KOPT-K1 (cell line): ENCODE results near the gene TNN.

Experiments
- H3K27ac ChIP-seq: fragments of 200-600 bp; sonication (generic); 2 replicates; pipeline ENCODE4 v1.5.1; 2016; ENCODE audit warnings: antibody characterized with exemption, mild to moderate bottlenecking, low read depth, low read length; ENCODE audit not compliant: poor library complexity, severe bottlenecking
- H3K36me3 ChIP-seq: fragments of 200-600 bp; sonication (generic); 2 replicates; pipeline ENCODE4 v1.5.1; 2017; ENCODE audit warnings: antibody characterized with exemption, mild to moderate bottlenecking, low read length, moderate library complexity; ENCODE audit not compliant: insufficient read depth
- H3K9me3 ChIP-seq: fragments of 200-600 bp; sonication (generic); 2 replicates; pipeline ENCODE4 v1.5.1; 2017; ENCODE audit warnings: antibody characterized with exemption, low read length, mild to moderate bottlenecking; ENCODE audit not compliant: insufficient read depth, poor library complexity, severe bottlenecking

Gene TNN

DNA sequence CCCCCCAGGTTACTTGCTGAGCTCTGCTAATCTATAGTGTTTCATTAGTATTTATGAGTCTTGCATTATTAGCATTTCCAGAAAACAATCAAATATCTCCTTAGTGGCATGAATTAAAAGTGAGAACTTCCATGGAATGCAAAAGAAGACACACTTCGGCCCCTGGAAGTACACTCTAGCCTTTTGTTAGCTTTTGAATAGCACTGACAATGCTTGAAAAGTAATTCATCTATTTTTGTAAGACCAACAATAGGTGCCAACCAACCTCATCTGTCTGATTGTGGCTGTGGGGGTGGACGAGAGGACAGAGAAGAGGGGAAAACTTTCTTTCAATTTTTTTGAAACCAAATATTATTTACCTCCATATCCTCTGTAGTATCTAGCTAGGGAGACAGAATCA, 97.1 kb downstream of the TNN start:
- no peak overlapping the region for H3K27ac ChIP-seq
- 0 out of 2 replicates have a peak, but pooled peaks cover 5% of the 10 kb centered on the region for H3K36me3 ChIP-seq
- no peaks in the 10 kb centered on the region for H3K9me3 ChIP-seq

DNA sequence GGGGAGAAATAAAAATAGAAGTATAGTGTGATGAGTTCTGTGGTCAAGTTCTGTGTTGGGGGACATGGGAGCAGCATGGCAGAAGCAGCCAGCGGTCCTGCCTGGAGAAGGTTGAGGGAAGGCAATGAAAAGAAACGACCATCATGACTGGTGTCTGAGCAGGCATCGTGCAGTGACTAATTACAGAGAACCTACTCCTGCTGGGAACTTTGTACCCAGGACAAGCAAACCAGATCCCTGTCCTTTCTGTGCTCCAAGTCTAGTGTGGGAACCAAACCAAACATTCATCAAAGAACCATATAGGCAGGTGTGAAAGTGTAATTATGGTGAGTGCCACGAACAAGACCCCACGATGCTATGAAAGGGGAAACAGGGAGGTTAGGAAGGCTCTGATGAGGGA, 99.1 kb downstream of the TNN start:
- 0 out of 2 replicates have a peak, but pooled peaks cover 5% of the 10 kb centered on the region for H3K36me3 ChIP-seq
- H3K9me3 ChIP-seq = no peaks in the 10 kb centered on the region
- H3K27ac ChIP-seq = no peak overlapping the region

DNA sequence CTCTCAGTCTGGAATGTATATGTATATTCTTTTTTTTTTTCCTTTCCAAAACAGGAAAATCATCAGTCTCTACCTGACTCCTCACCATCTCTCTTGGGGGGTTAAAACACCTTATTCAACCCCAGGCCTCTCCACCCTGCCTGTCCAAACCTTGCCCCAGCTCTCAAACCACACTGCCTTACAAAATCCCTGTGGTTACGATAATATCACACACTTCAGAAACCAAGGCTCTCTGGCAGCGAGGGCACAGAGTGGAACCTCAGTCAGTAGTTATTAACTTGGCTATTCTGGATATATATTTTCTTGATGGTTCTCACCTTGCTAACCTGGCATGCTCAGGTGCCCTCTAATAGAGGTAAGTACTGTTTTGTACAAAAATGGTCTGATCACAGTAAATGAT, 100.2 kb downstream of the TNN start:
- Histone ChIP-seq H3K27ac (no peak overlapping the region), H3K36me3 (0 out of 2 replicates have a peak, but pooled peaks cover 5% of the 10 kb centered on the region), H3K9me3 (no peaks in the 10 kb centered on the region)

DNA sequence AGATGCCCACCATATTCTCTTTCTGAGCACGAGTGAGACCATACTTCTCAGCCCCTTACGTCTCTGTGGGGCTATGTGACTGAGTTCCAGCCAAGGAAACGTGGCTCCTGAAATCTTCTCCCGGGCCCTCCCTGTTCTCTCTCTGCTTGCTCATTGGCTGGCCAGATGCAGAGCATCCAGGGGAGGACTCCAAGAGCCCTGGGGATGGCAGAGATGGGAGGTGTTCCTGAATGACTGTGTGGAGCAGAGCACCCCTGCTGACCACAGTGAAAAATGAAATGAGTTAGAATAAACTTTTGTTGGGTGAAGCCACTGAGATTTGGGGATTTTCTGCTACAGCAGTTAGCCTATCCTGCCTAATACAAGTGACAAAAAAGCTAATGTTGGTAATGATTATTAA, 101.1 kb downstream of the TNN start:
- no peaks in the 10 kb centered on the region for H3K9me3 ChIP-seq
- 0 out of 2 replicates have a peak, but pooled peaks cover 5% of the 10 kb centered on the region for H3K36me3 ChIP-seq
- no peak overlapping the region for H3K27ac ChIP-seq

DNA sequence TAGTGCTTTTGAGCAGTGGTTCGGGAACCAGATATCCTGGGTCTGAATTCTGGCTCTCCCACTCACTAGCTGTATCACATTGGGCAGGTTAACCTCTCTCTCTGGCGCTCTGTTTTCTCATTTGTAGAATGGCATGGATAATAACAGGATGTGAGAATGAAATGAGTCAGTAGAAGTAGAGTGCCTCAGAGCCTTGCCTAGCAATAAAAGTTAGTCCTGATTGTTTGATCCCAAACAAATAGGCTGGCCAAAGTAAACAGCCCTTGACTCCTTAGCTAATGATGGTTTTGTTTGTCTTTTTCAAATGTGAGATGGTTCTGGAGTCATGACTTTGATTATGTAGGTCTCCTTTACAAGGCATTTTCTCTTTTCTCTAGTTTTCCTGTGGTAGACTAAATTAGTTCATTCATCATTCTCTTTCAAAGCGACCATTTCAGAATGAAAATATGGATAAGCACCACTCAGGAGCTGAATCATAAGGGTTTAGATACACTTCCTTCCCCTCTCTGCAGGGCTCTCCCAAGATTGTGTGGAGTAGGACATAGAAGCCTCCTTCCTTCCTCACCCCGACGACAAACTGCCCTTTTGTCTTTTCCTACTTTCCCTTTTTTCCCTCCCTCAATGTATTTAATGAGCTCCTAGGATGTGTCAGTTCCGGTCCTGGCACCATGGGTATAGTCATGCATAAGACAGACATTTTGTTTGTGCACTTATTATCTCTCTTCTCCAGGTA, 101.8 kb downstream of the TNN start:
- Histone ChIP-seq H3K9me3 (no peaks in the 10 kb centered on the region), H3K27ac (no peak overlapping the region), H3K36me3 (0 out of 2 replicates have a peak, but pooled peaks cover 5% of the 10 kb centered on the region)

DNA sequence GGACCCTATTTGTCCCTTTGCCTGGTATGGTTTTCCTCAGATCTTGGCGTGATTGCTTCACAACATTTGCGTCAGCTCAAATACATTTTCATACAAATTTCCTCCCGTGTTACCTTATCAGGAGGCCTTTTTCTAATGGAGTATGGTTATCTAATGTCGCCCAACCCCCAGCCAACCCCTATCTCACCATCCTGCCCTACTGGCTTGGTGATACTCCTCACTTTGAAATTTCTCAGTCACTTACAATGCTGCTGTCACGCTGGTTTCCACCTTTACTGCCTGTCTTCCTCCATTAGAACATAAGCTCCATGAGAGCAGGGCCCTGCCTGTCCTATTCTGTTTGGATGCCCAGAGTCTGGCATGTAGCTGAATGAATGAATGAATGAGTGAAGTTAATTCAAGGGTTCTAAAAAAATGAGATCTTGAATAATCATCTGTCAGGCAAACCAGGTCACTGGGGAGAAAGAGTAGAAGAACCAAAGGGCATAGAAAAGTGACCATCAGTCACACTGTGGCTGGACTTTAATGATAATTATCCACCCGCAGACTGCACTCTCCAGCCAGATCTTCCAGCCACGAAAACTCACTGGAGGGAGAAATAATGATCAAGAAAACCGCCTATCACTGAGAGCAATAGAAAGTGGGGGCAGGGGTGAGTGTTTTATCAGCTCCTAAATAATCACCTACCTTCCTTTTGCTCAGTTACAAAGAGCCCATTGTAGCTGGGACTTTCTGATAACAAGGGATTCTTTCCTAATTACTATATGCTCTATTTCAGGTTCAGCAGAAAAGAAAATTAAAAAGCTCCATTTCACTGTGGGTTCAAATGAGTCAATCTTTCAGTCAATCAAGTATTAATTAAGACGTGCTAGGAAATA, 103.6 kb downstream of the TNN start:
- 0 out of 2 replicates have a peak, but pooled peaks cover 1% of the 10 kb centered on the region for H3K36me3 ChIP-seq
- H3K9me3 ChIP-seq = no peaks in the 10 kb centered on the region
- H3K27ac ChIP-seq = no peak overlapping the region

DNA sequence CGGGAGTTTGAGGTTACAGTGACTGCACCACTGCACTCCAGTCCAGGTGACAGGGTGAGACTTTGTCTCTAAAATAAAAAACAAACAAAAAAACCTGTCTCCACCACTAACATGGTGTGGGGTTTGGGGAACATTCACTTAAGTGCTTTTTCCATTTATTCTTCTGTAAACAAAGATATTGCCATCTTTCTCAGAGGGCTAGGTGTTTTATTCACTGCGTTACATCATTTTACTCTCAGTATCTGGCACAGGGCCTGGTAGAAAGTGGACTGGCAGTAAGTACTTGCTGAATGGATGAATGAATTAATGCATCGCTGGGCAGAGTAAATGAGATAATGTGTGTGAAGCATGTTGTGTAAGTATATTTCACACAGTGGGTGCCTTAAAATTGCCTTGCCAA, 104.9 kb downstream of the TNN start:
- Histone ChIP-seq H3K36me3 (no peaks in the 10 kb centered on the region; the same call in 1 of the 2 replicates), H3K9me3 (no peaks in the 10 kb centered on the region), H3K27ac (no peak overlapping the region)

DNA sequence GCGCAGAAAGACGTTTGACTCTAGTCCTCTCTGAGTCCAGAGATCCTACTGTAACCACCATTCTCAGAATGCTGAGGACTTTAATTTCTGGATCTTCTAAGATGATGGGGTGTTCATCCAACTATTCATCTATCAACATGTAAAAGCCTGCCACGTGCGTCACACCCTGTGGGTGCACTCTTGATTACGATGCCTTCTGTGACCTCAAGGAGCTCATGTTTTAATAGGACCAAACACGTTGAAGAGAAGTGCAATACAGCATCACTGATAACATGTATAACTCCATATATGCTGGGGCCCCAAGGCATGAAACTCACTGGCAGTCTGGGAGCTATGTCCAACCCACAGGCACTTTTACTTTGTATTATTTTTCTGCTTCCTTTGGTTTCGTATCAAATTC, 105.9 kb downstream of the TNN start:
- H3K9me3 ChIP-seq = no peaks in the 10 kb centered on the region
- no peaks in the 10 kb centered on the region; the same call in 1 of the 2 replicates for H3K36me3 ChIP-seq
- H3K27ac ChIP-seq = no peak overlapping the region

DNA sequence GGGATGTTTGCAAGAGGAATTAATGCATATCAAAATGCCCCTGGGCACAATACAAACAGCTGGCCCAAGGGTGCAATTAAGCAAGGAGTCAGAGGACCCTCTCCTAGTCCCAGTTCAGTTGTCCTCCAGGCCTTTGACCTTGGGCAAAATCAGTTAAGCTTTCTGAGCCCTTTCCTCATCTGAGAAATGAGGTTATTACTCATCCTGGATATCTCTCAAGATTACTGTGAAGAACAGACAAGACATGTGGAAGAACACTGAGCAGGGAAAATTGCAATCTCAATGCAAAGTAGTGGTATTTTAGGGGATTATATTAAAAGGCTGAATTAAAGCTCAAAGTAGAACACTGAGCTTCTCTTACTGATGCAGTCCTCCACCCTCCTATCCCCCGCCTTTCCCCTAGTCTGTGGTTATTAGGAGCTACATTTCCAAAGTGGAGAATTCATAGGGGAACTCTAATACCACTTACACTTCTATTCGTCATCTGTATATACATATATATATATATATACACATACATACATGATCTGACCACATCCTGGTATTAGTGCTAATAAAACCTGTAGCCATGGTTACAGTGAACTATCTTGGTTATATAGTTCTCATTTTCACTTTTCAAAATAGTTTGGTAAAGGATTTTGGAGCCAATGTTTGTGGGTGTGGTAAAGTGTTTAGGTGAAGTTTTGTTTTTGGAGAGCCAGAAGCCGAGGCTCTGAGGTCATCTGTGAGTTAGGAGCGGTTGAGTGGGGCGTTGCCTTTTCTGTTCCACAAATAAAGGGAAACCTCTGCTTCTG, 106.9 kb downstream of the TNN start:
- Histone ChIP-seq H3K36me3 (no peaks in the 10 kb centered on the region; the same call in 1 of the 2 replicates), H3K9me3 (no peaks in the 10 kb centered on the region), H3K27ac (no peak overlapping the region)

DNA sequence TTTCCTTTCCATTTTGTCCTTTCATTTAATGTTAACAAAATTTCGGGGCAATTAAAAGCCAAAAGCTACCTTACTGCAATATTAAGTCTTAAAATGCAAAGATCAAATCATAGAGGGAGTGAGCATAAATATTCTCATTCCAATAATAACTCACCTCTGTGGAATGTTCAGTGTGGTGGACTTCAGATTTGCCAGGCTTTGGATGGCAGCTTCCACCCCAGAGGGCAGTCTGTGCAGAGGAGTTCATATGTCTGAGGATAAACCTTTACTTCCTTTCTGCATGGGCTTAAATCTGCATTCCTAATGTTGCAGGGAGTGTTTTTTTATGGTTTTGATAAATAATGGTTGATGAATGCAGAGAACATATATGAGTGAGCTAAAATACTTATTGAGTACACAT, 108.6 kb downstream of the TNN start:
- Histone ChIP-seq H3K9me3 (no peaks in the 10 kb centered on the region), H3K36me3 (no peaks in the 10 kb centered on the region; the same call in 1 of the 2 replicates), H3K27ac (no peak overlapping the region)

DNA sequence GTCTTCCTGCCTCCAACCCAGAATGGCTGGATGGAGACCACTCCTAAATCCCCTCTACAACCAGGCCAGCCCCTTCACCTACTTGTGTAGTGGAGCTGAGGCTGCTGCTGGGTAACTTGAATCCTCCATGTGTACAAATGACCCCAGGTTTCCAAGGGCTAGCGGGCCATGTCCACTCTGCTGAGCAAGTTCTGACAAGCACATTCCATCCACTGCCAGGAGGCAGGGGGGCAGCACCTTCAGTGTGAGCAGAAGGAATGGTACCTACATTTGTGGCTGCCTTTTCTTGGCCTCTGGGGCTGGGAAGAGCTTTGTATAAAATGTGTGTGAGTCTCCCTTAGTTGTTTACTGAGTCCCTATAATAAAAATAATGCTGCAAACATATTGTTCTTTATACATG, 110.4 kb downstream of the TNN start:
- H3K9me3 ChIP-seq = no peaks in the 10 kb centered on the region
- H3K27ac ChIP-seq = no peak overlapping the region
- no peaks in the 10 kb centered on the region; the same call in 1 of the 2 replicates for H3K36me3 ChIP-seq

DNA sequence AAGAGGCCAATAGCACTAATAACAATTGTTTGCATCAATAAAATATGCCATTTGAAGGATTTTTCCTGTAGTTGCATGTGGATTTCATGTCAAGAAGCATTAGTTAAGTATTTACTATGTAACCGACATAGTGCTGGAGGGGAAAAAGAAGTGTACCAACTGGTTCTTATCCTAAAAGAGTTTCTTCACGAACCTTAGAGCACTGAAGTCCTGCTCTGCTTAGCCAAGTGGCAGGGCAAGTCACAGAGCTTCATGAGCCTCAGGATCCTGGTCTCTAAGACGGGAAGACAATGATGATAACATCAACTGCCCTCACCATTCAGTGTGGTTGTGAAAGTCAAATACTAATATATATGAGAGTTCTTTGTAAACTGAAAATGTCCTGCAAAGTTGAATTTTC, 110.8 kb downstream of the TNN start:
- H3K36me3 ChIP-seq = no peaks in the 10 kb centered on the region; the same call in 1 of the 2 replicates
- H3K27ac ChIP-seq = no peak overlapping the region
- no peaks in the 10 kb centered on the region for H3K9me3 ChIP-seq

DNA sequence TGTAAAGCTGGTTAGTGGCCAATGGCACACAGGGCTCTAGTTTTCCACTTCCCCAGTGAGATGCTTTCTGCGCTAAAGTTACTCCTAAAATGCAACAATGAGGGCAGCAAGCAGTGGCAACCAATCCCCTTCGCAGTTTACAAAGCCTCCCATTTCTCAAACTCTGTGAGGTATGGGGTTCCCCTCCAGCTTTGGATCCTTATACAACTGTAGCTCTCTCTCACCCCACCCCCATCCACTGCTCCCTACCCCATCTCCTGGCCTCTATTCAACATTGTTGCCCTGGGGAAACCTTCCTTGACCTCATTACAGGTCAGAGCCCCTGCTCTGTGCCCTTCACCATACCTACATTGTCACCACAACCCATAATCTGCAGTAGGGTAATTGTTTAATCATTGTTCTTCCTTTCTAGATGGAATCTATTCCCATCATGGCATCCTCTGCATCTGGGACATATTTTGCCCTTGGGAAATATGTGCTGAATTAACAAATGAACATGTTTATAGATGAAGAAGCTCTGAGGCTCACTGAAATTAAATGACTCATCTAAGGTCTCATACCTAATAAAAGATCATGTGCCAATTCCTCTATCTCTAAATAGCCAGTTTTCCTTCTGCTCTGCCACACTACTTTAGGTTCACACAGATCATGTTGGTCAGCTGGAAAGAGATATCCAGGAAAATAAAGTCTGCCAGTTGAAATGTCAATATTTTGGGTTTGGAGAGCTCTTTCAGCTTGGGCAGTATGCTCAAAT, 112.4 kb downstream of the TNN start:
- H3K9me3 ChIP-seq = no peaks in the 10 kb centered on the region
- H3K36me3 ChIP-seq = no peaks in the 10 kb centered on the region; the same call in 1 of the 2 replicates
- H3K27ac ChIP-seq = no peak overlapping the region

DNA sequence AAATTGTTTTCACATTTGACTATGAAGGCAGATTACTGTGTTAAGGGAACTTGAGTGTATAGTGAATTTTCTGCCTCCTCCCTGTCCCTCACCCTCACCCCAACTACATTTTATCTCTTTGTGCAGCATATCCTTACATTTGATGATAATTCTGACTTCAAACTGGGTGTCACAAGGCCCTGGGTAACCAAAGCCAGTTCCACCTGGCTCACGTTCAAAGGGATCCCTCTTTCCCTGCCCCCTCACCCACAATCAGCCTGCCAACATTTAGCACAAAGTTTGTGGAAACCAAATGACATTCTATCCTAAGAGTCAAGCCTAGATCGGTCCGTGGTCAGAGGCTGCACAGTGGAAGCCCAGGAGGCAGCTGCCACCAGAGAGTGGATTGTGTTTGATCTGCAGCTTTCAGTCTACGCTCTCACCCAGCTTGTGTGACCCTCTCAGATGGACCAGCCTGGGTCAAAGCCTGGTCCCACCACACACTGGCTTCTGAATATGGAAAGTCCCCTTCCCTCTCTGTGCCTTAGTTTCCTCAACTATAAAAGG, 114.6 kb downstream of the TNN start:
- H3K27ac ChIP-seq = no peak overlapping the region
- H3K36me3 ChIP-seq = no peaks in the 10 kb centered on the region; the same call in 1 of the 2 replicates
- H3K9me3 ChIP-seq = no peaks in the 10 kb centered on the region
